CD4-positive, CD25-positive, alpha-beta regulatory T cell (primary cell): ENCODE results near the gene CCDC50. TPM values are rescaled to one million over a fixed set of nuclear protein-coding genes. Genes with fewer than 3 reads are reported as not detected.
A peak's percentile ranks its signal among the peaks of the same experiment; 100 is the strongest.

Experiments
- ATAC-seq, 2 donors: fragments of 150-1000 bp; cut with Tn5 transposase; one replicate each; pipeline ENCODE4 v1.10.0; 2021; ENCODE audit warnings: low read depth in 2 of 2, moderate number of reproducible peaks in 2 of 2, moderate library complexity in 1 of 2
- DNase-seq, 3 donors: peaks; one replicate each; pipeline versions ENCODE4 v3.0.0 to v3.0.0-alpha.2; 2012 to 2022; ENCODE audit warnings: mixed read lengths in 1 of 3
- H3K27ac ChIP-seq: one replicate; pipeline ENCODE4 v1.7.0; 2013; ENCODE audit warnings: mild to moderate bottlenecking, low read length; ENCODE audit not compliant: insufficient read depth, poor library complexity, severe bottlenecking
- H3K27me3 ChIP-seq: one replicate; pipeline ENCODE4 v1.7.0; 2013; ENCODE audit warnings: low read length; ENCODE audit not compliant: control insufficient read depth, insufficient read depth
- H3K36me3 ChIP-seq: one replicate; pipeline ENCODE4 v1.7.0; 2013; ENCODE audit warnings: mild to moderate bottlenecking, low read length, moderate library complexity; ENCODE audit not compliant: control insufficient read depth, insufficient read depth
- H3K4me1 ChIP-seq: 2 replicates; pipeline ENCODE4 v1.7.0; 2013; ENCODE audit warnings: mild to moderate bottlenecking, low read length; ENCODE audit not compliant: insufficient read depth, control insufficient read depth, poor library complexity, severe bottlenecking
- H3K4me3 ChIP-seq: one replicate; pipeline ENCODE4 v1.7.0; 2013; ENCODE audit warnings: low read depth, mild to moderate bottlenecking, low read length, moderate library complexity
- H3K9me3 ChIP-seq, 2 experiments: 1 replicate in 1 of 2; 2 replicates in 1 of 2; pipeline ENCODE4 v1.7.0; 2013; ENCODE audit warnings: low read length in 2 of 2, mild to moderate bottlenecking in 1 of 2, moderate library complexity in 1 of 2; ENCODE audit not compliant: control insufficient read depth in 2 of 2
- H3K27ac Mint-ChIP-seq, 3 donors: one replicate each; pipeline ENCODE4 v1.8.0; 2020 to 2022; ENCODE audit warnings: mild to moderate bottlenecking in 3 of 3, mixed read lengths in 3 of 3, moderate library complexity in 2 of 3
- H3K27me3 Mint-ChIP-seq: one replicate; pipeline ENCODE4 v1.8.0; 2022; ENCODE audit warnings: mild to moderate bottlenecking, mixed read lengths
- H3K36me3 Mint-ChIP-seq: one replicate; pipeline ENCODE4 v1.8.0; 2020; ENCODE audit warnings: mixed read lengths
- H3K4me1 Mint-ChIP-seq, 4 donors: one replicate each; pipeline ENCODE4 v1.8.0; 2020 to 2022; ENCODE audit warnings: mixed read lengths in 4 of 4, mild to moderate bottlenecking in 1 of 4
- H3K4me3 Mint-ChIP-seq, 4 donors: one replicate each; pipeline ENCODE4 v1.8.0; 2020 to 2022; ENCODE audit warnings: mild to moderate bottlenecking in 4 of 4, mixed read lengths in 4 of 4, moderate library complexity in 3 of 4
- H3K9me3 Mint-ChIP-seq, 7 donors: one replicate each; pipeline ENCODE4 v1.8.0; 2020 to 2022; ENCODE audit warnings: mixed read lengths in 7 of 7, mild to moderate bottlenecking in 3 of 7, moderate library complexity in 2 of 7
- polyA plus RNA-seq, 4 donors: library from polyadenylated mRNA; unstranded; fragments of 300-500 nt; fragmentation: Illumina TruSeq; gene quantifications; one replicate each; pipeline ENCODE4 v1.2.3, GENCODE V29; 2021
- total RNA-seq: library from RNA; stranded (reverse); gene quantifications from one replicate; pipeline ENCODE4 v1.2.3, GENCODE V29; 2022

CCDC50 gene
- total and polyA plus RNA-seq, 5 donors from 2014 or later: 7.8 to 11.4 (median 9.4) TPM

DNA sequence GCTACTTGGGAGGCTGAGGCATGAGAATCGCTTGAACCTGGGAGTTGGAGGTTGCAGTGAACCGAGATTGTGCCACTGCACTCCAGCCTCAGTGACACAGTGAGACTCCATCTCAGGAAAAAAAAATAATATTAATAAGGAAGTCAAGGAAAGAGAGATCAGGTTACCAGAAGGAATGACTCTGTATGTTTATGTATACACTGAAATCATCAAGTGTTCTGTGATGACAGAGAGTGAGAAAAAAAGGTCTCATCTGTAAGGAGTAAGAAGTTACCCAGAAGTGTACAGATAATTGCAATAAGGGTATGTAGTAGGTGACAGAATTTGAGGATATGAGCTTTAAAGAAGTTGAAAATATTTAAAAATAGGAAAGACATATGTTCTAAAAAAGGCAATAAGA is 4.3 kb upstream of the CCDC50 start:
- peaks cover 0 to 13% (median 2%) of the 10 kb centered on the region in 7 donors for H3K9me3 Mint-ChIP-seq
- H3K4me3 ChIP-seq: no peak overlapping the region
- DNase-seq (no peak), ATAC-seq (no peak)
- peaks cover 5% of the 10 kb centered on the region for H3K4me1 ChIP-seq
- H3K36me3 Mint-ChIP-seq: no peaks in the 10 kb centered on the region
- no peak overlapping the region for H3K27ac Mint-ChIP-seq
- no peaks in the 10 kb centered on the region for H3K36me3 ChIP-seq
- no peaks in the 10 kb centered on the region for H3K27me3 ChIP-seq
- H3K4me1 Mint-ChIP-seq: peaks cover 0 to 10% (median 5%) of the 10 kb centered on the region in 4 donors
- no peak overlapping the region for H3K27ac ChIP-seq
- no peaks in the 10 kb centered on the region for H3K9me3 ChIP-seq
- H3K4me3 Mint-ChIP-seq: peak overlapping the region in 1 of 4 donors; percentile 24
- peaks cover 4% of the 10 kb centered on the region for H3K27me3 Mint-ChIP-seq

DNA sequence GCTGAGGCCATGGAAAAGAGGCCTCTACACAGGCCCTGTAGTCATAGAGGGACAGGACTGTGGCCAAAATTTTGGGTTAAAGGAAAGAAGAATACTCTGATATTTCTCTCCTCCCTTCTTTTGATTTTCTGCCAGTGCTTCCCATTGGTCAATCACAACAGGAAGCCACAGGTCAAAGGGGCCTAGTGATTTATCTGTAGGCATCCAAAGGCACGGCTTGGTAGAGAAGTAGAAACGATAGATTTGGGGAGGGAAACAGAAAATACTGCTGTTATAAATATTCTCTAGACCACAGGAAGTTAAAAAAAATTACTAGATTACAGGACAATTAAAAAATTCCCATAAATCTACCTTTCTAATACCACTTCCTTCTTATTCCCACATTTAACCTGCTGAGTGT is 1.7 kb upstream of the CCDC50 start:
- H3K9me3 Mint-ChIP-seq: peaks cover 0 to 8% (median 0%) of the 10 kb centered on the region in 7 donors
- H3K36me3 ChIP-seq: no peaks in the 10 kb centered on the region
- H3K36me3 Mint-ChIP-seq: no peaks in the 10 kb centered on the region
- no peak overlapping the region for H3K27ac ChIP-seq
- H3K4me3 Mint-ChIP-seq: peak overlapping the region in 1 of 4 donors; percentile 18
- H3K4me3 ChIP-seq: no peak overlapping the region
- H3K4me1 Mint-ChIP-seq: peaks cover 8 to 35% (median 14%) of the 10 kb centered on the region in 4 donors
- peaks cover 9% of the 10 kb centered on the region for H3K4me1 ChIP-seq
- no peak for DNase-seq
- peak overlapping the region in 1 of 3 donors; percentile 65 for H3K27ac Mint-ChIP-seq
- no peaks in the 10 kb centered on the region for H3K9me3 ChIP-seq
- peaks cover 8% of the 10 kb centered on the region for H3K27me3 Mint-ChIP-seq
- no peak for ATAC-seq
- H3K27me3 ChIP-seq: no peaks in the 10 kb centered on the region

DNA sequence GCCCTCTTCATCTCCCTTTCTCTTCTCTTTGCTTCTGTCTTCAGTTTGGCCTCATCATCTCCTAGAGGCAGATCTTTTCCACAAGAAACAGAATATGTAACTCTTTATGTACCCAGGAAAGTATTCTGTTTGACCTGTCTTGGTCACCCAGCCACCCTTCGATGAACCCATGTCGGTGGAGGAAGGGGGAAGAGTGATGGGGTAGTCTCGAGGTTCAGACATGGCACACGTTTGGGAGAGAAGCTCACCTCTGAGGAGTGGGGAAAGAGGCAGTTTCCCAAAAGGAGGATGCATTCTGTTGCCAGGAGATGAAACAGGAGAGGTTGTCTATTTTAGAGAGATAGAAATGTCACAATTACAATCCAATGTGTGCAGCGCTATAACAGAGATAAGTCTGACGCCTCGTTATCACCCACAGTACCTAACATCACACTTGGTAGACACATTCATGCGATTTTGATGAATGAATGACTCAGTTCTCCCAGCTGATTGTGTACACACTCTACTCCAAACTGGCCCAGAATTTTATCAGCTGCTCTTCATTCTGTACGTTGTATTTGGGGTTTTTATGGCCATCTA is 722 bp upstream of the CCDC50 start:
- ATAC-seq: peak; percentile 21 to 25
- peaks cover 8 to 44% (median 19%) of the 10 kb centered on the region in 4 donors for H3K4me1 Mint-ChIP-seq
- H3K27ac ChIP-seq: no peak overlapping the region
- peak overlapping the region; percentile 76 to 87 (median 80) for H3K4me3 Mint-ChIP-seq
- peak overlapping the region; percentile 74 for H3K4me3 ChIP-seq
- H3K27me3 Mint-ChIP-seq: peaks cover 8% of the 10 kb centered on the region
- H3K36me3 ChIP-seq: no peaks in the 10 kb centered on the region
- H3K27ac Mint-ChIP-seq: peak overlapping the region; percentile 1 to 86 (median 40)
- no peaks in the 10 kb centered on the region for H3K27me3 ChIP-seq
- peaks cover 0 to 6% (median 0%) of the 10 kb centered on the region in 7 donors for H3K9me3 Mint-ChIP-seq
- DNase-seq: no peak
- no peaks in the 10 kb centered on the region for H3K36me3 Mint-ChIP-seq
- no peaks in the 10 kb centered on the region for H3K9me3 ChIP-seq
- peaks cover 9% of the 10 kb centered on the region for H3K4me1 ChIP-seq

DNA sequence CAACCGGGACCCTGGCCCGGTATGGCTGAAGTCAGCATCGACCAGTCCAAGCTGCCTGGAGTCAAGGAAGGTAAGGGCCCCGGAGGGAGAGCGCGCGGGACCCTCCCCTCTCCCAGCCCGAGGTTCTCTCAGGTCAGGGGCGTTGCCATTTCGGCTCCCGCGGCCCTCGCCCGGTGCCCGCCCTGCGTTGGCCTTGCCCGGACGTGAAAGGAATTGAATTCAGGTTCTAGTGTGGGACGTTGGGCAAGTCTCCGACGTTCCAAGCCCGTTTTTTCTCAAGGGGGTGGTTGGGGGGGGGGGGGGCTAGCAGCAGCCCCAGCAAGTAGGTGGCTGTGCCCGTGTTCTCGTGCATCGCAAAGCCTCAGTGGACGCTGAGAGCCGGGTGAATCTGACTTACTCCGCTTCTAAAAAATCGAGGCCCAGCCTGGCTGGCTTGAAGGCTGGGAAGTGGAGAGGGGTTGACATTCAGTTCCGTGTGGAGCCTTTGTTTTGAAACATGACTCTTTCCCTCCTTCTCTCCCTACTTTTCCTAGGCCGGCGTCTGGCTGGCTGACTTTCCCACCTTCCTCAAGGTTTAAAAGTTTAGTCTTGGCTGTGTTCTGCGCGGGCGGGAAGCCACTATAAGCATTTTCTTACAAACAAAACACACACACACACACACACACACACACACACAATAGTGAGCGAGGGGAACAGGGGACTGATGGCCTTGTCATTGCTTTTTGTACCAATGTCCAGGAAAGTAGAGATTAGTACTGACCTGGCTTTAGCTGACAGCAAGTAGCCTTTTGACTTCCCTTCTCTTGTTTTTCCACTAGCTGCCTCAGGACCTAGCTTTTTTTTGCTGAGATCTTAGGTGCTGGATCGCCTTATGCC is 698 bp downstream of the CCDC50 start, which contains the start of gene UTS2B:
Gene UTS2B (minus strand): TSS at position 873 of the 876 bp plus-strand sequence. CDS start 48,337 bp downstream, outside the sequence.
- H3K9me3 ChIP-seq: no peaks in the 10 kb centered on the region
- peak within 1 kb of the TSS; percentile 75 for H3K4me3 ChIP-seq
- Mint-ChIP-seq H3K36me3 (no peaks in the 10 kb centered on the region), H3K27me3 (peaks cover 8% of the 10 kb centered on the region), H3K4me3 (peak within 1 kb of the TSS; percentile 83 to 88 (median 86)), H3K4me1 (peaks cover 8 to 48% (median 26%) of the 10 kb centered on the region in 4 donors), H3K9me3 (peaks cover 0 to 3% (median 0%) of the 10 kb centered on the region in 7 donors), H3K27ac (peak within 1 kb of the TSS; percentile 58 to 73 (median 71))
- no peak within 1 kb of the TSS for H3K27ac ChIP-seq
- DNase-seq: peak in 2 of 3 donors; percentile 3 to 11
- ATAC-seq: peak in 1 of 2 donors; percentile 32
- H3K27me3 ChIP-seq: no peaks in the 10 kb centered on the region
- no peaks in the 10 kb centered on the region for H3K36me3 ChIP-seq
- H3K4me1 ChIP-seq: peaks cover 12% of the 10 kb centered on the region

DNA sequence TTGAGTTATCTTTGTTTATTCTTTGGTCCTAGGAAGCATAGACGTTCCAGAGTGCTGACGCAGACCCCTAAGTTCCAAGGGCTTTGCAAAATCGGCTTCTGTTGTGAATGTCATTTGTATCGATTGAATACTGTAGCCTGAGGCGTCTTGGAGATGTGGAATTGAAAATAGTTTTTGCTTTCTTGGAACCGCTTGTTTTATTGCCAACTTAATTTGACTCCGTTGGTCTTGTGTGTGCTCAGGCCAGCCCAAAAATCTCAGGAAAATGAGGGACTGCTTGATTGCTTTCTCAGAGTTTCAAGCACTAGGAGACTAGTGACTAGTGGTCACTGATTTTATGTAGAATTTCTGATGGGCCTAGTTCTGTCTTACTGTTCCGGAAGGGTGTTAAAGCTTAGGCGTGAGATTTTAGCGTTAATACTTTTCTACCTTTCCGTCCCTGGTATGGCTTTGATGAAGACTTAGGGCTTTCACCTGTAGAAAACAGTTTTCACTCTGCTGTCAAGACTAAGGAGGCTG is 1.4 kb downstream of the CCDC50 start:
- H3K4me3 ChIP-seq: peak overlapping the region; percentile 75
- peak overlapping the region; percentile 83 to 88 (median 86) for H3K4me3 Mint-ChIP-seq
- H3K36me3 Mint-ChIP-seq: no peaks in the 10 kb centered on the region
- ATAC-seq (no peak), DNase-seq (no peak)
- no peaks in the 10 kb centered on the region for H3K27me3 ChIP-seq
- no peak overlapping the region for H3K27ac ChIP-seq
- peaks cover 0 to 3% (median 0%) of the 10 kb centered on the region in 7 donors for H3K9me3 Mint-ChIP-seq
- peaks cover 8 to 54% (median 26%) of the 10 kb centered on the region in 4 donors for H3K4me1 Mint-ChIP-seq
- H3K27ac Mint-ChIP-seq: peak overlapping the region; percentile 42 to 71 (median 58)
- peaks cover 12% of the 10 kb centered on the region for H3K4me1 ChIP-seq
- H3K27me3 Mint-ChIP-seq: peaks cover 8% of the 10 kb centered on the region
- H3K36me3 ChIP-seq: no peaks in the 10 kb centered on the region
- no peaks in the 10 kb centered on the region for H3K9me3 ChIP-seq

DNA sequence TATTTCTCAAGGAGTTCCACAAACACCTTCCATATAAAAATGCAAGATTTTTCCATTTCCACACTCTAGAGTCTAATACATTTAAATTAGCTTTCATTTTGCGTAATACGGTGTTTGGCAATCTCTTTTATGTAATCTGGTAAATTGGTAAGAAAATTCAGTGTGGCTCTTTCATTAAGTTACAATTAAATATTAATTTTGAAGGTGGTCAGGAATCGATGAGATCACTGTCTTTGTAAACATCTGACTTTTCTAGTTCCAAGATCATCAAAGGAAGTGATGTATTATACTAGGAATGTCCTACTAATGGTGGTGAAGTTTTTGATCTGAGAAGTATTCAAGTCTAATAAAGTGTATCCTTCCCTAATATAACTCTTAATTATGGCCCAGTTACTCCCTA is 2.2 kb downstream of the CCDC50 start:
- Mint-ChIP-seq H3K9me3 (peaks cover 0 to 3% (median 0%) of the 10 kb centered on the region in 7 donors), H3K27ac (peak overlapping the region in 1 of 3 donors; percentile 71), H3K36me3 (no peaks in the 10 kb centered on the region), H3K4me1 (peaks cover 8 to 60% (median 27%) of the 10 kb centered on the region in 4 donors), H3K27me3 (peaks cover 8% of the 10 kb centered on the region), H3K4me3 (peak overlapping the region; percentile 83 to 88 (median 86))
- no peak for ATAC-seq
- Histone ChIP-seq H3K27ac (no peak overlapping the region), H3K9me3 (no peaks in the 10 kb centered on the region), H3K36me3 (no peaks in the 10 kb centered on the region), H3K4me3 (peak overlapping the region; percentile 75), H3K27me3 (no peaks in the 10 kb centered on the region), H3K4me1 (peaks cover 12% of the 10 kb centered on the region)
- no peak for DNase-seq

DNA sequence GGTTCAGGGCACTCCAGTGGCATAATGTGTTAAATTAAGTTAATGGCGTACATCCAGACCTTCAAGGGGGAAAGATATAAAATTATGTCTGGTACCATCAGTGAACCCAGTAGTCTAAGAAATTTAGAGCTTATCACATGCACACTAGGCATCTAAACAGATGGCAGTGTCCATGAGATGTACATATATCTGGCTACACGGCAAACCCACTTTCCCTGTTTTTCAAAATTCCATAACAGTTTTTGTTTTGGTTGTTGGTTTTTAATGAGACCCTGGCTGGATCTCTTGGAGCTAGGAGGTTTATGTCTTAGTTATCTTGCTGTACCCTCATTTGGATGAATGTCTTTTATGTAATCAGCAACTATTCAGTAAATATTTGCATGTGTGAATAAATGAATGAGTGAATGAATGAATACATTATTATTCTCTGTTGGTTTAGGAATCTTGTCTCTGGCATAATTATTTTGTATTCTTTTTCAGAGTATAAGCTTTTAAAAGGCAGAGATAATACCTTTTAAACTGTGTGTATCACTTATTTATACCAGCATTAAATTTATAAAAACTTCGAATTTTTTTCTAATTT is 4.2 kb downstream of the CCDC50 start:
- Histone ChIP-seq H3K27ac (no peak overlapping the region), H3K36me3 (no peaks in the 10 kb centered on the region), H3K4me1 (peaks cover 12% of the 10 kb centered on the region), H3K9me3 (no peaks in the 10 kb centered on the region), H3K27me3 (no peaks in the 10 kb centered on the region), H3K4me3 (no peak overlapping the region)
- peaks cover 7 to 62% (median 35%) of the 10 kb centered on the region in 4 donors for H3K4me1 Mint-ChIP-seq
- peaks cover 0 to 1% (median 0%) of the 10 kb centered on the region in 7 donors for H3K9me3 Mint-ChIP-seq
- DNase-seq (no peak), ATAC-seq (no peak)
- peaks cover 4% of the 10 kb centered on the region for H3K27me3 Mint-ChIP-seq
- no peak overlapping the region for H3K27ac Mint-ChIP-seq
- peak overlapping the region in 1 of 4 donors; percentile 80 for H3K4me3 Mint-ChIP-seq
- H3K36me3 Mint-ChIP-seq: no peaks in the 10 kb centered on the region
